GM21717 (cell line): ENCODE measurements around the gene CEPT1.

Source experiments
- ATAC-seq: cut with Tn5 transposase; IDR thresholded peaks from one replicate; pipeline ENCODE4 v1.9.1; 2021; ENCODE audit warnings: mild to moderate bottlenecking, moderate library complexity; ENCODE audit not compliant: unreplicated experiment

CEPT1 gene

GRCh38 chr1:111192074-111192473, 52.1 kb downstream of the CEPT1 start:
- ATAC-seq, result no peak

GRCh38 chr1:111192658-111193519, 52.9 kb downstream of the CEPT1 start:
- no peak for ATAC-seq

GRCh38 chr1:111193712-111194480, 53.9 kb downstream of the CEPT1 start:
- no peak for ATAC-seq

GRCh38 chr1:111195002-111195684, 55.1 kb downstream of the CEPT1 start:
- no peak for ATAC-seq

GRCh38 chr1:111196213-111196612, 56.2 kb downstream of the CEPT1 start:
- no peak for ATAC-seq

GRCh38 chr1:111197598-111198284, 57.7 kb downstream of the CEPT1 start:
- ATAC-seq, result no peak

- ATAC-seq, result no peak
These were observed 58.8 kb downstream of the CEPT1 start for GRCh38 chr1:111198836-111199235.

- ATAC-seq, result no peak
These were observed 59.3 kb downstream of the CEPT1 start for GRCh38 chr1:111199329-111199728.

GRCh38 chr1:111199881-111200801, 60.1 kb downstream of the CEPT1 start, which contains the start of gene DENND2D:
Gene DENND2D, minus strand, starts transcription at chr1:111200646. Its CDS starts 187 bp downstream, at chr1:111200459.
- no peak for ATAC-seq

GRCh38 chr1:111200802-111201161, 60.8 kb downstream of the CEPT1 start:
- no peak for ATAC-seq

- no peak for ATAC-seq
These were observed 61.5 kb downstream of the CEPT1 start for GRCh38 chr1:111201275-111202090.

- ATAC-seq, result no peak
These were observed 62.3 kb downstream of the CEPT1 start for GRCh38 chr1:111202366-111202706.

GRCh38 chr1:111202707-111203623, 62.9 kb downstream of the CEPT1 start:
- no peak for ATAC-seq

- peak; percentile 58 for ATAC-seq
These were observed 63.7 kb downstream of the CEPT1 start for GRCh38 chr1:111203681-111204200.

GRCh38 chr1:111204201-111204982, 64.4 kb downstream of the CEPT1 start:
- peak; percentile 64 for ATAC-seq

GRCh38 chr1:111204983-111205713, 65.1 kb downstream of the CEPT1 start:
- no peak for ATAC-seq
